Adrenal gland (tissue), 5 donors: ENCODE data around the gene GTF2A2.

Experiments used
- POLR2A ChIP-seq, 2 donors: fragments of 450-650 bp; IDR thresholded peaks; one replicate each; pipeline ENCODE4 v1.6.1; 2017; ENCODE audit warnings: antibody characterized with exemption in 2 of 2, mild to moderate bottlenecking in 2 of 2, moderate library complexity in 1 of 2
- TF ChIP-seq, protein P1 (sequence below), 6 experiments: fragments of 450-650 bp in 4 of 6; fragments of 200-600 bp in 2 of 6; sonication (generic) in 1 of 6; IDR thresholded peaks; 1 replicate in 5 of 6; 2 replicates in 1 of 6; pipeline versions ENCODE4 v1.5.1 to v1.8.0; 2016 to 2021; ENCODE audit warnings: antibody characterized with exemption in 6 of 6, mild to moderate bottlenecking in 2 of 6, moderate library complexity in 1 of 6
- donor health status: DM: no; HTN: no; CAD: no.

DNA sequence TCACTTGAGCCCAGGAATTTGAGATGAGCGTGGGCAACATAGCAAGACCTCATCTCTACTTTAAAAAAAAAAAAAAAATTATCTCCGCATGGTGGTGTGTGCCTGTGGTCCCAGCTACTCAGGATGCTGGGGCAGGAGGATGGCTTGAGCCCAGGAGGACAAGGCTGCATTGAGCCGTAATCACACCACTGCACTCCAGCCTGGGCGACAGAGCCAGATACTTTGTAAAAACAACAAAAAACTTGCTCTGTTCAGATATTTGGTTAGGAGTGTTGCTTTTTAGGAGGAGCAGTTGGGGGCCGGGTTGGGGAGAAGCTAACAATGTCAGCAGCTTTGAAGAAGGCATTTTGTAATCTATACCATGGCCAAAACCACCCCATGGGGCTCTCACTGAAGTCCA, 41.7 kb downstream of the GTF2A2 start:
- TF ChIP-seq, protein P1, sequence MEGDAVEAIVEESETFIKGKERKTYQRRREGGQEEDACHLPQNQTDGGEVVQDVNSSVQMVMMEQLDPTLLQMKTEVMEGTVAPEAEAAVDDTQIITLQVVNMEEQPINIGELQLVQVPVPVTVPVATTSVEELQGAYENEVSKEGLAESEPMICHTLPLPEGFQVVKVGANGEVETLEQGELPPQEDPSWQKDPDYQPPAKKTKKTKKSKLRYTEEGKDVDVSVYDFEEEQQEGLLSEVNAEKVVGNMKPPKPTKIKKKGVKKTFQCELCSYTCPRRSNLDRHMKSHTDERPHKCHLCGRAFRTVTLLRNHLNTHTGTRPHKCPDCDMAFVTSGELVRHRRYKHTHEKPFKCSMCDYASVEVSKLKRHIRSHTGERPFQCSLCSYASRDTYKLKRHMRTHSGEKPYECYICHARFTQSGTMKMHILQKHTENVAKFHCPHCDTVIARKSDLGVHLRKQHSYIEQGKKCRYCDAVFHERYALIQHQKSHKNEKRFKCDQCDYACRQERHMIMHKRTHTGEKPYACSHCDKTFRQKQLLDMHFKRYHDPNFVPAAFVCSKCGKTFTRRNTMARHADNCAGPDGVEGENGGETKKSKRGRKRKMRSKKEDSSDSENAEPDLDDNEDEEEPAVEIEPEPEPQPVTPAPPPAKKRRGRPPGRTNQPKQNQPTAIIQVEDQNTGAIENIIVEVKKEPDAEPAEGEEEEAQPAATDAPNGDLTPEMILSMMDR (IDR thresholded peaks at IDR 0.05): no peak
- no peak for TF ChIP-seq POLR2A (IDR thresholded peaks at IDR 0.05)
